Activated T-helper 1 cell treated with Interleukin-2 at 50 U/mL for 16 hours (primary cell): ENCODE measurements around the gene PRKACA.

Source experiments
- DNase-seq: peaks from one replicate; pipeline ENCODE4 v3.0.0-alpha.2; 2020; ENCODE audit warnings: low read depth

Gene PRKACA

GRCh38 chr19:14093117-14093823 is 24.3 kb downstream of the PRKACA start:
- no peak for DNase-seq

DNA sequence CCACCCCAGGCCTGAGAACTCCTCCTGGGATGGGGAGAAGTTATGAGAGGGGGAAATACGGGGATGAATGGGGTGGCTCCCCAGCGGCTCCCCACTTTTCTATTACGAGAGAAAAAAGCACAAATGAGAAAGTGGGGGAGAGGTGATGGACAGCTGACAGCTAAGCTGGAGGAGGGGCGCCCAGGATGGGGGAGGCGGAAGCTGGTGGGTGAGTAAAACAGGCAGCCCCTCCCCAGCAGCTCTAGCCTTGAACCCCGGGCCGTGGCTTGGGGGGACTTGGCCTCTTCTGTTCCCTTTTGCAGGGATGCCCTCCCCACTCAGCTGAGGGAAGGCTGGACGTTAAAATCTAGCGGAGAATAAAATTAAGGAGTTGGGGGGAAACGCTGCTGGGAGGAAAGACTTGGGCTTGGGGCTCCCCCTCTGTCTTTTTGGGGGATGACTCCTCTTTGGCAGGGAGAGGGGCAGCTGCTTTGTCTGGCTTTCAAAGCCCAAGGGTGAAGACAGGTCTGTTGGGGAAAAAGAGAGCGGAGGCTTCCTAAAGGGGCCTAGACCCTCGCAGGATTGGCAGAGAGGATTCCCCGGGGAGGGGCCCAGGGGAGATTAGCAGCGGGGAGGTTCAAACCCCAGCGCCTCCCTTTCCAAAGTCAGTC is 25.6 kb downstream of the PRKACA start:
- no peak for DNase-seq

- DNase-seq = no peak
Observed at GRCh38 chr19:14091081-14091812, 26.3 kb downstream of the PRKACA start.

GRCh38 chr19:14090509-14091080 is 27.0 kb downstream of the PRKACA start, which contains the start of gene SAMD1:
Gene SAMD1, minus strand, starts transcription at chr19:14090751.
- DNase-seq = peak; percentile 80

DNA sequence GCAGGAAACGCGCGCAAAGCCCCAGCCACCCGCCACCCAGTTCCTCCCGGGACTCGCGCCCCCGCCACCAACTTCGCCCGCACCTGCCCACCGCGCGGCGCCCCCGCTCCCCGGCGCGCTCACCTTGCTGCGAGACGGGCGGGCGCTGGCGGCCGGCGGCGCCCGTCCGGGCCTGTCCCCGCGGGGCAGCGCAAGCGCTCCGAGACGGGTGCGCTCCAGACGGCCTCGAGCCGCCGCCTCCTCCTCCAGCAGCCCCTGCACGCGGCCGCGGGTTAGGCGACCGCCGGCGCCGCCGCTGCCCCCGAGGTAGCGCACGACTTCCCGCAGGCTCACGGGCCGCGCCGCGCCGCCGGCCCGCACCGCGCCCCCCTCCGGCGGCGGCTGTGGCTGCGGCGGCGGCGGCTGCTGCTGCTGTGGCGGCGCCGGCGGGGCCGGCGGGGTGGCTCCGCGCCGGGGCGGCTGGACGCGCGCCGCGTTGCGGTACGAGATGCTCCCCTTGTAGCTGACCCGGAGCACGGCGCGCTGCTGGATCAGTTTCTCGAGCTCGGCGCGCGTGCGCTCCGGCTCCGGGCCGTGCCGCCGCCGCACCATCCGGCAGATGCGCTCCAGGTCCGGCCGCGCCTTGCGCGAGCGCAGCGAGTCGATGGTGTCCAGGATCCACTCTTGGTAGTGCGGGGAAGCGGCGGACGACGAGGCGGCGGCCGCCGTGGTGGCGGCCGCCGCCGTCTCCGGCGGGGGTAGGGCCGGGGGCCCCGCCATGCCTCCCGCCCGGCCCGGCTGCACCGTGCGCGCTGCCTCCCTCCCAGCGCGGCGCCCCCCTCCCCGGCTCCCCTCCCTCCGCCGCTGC is 27.7 kb downstream of the PRKACA start:
- no peak for DNase-seq

DNA sequence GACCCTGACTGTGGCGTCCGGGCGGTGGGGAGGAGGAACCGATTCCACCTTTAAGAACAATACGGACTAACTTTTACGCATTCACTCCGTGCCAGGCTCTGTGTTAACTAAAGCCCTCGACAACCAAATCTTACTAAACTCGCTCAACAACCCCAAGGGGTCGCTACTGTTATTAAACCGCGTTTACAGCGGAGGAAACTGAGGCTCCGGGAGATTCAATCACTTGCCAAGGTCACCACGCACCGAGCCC is 28.2 kb downstream of the PRKACA start:
- no peak for DNase-seq

GRCh38 chr19:14088634-14089411 is 28.7 kb downstream of the PRKACA start:
- no peak for DNase-seq

- no peak for DNase-seq
Observed at GRCh38 chr19:14086098-14086497, 31.5 kb downstream of the PRKACA start.

- DNase-seq = no peak
Observed at GRCh38 chr19:14085309-14085995, 32.1 kb downstream of the PRKACA start, which contains the start of gene C19orf67. Gene C19orf67, minus strand, starts transcription at chr19:14085783. Its CDS starts 156 bp downstream, at chr19:14085627.

DNA sequence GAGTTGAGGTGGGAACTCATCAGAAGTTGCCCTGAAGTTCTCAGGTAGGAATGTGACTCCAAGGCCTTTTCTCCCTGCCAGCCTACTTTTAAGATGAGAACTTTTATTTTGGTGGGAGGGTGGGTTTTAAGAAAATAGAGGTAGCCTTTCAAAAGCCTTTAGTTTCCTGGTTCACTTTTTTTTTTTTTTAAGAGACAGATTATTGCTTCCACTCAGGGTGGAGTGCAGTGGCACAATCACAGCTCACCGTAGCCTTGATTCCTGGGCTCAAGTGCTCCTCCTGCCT is 34.9 kb downstream of the PRKACA start:
- no peak for DNase-seq

GRCh38 chr19:14081797-14082674 is 35.5 kb downstream of the PRKACA start:
- DNase-seq = no peak

- DNase-seq = peak; percentile 98
Observed at GRCh38 chr19:14080887-14081796, 36.4 kb downstream of the PRKACA start.

- DNase-seq = no peak
Observed at GRCh38 chr19:14078411-14078810, 39.2 kb downstream of the PRKACA start.

DNA sequence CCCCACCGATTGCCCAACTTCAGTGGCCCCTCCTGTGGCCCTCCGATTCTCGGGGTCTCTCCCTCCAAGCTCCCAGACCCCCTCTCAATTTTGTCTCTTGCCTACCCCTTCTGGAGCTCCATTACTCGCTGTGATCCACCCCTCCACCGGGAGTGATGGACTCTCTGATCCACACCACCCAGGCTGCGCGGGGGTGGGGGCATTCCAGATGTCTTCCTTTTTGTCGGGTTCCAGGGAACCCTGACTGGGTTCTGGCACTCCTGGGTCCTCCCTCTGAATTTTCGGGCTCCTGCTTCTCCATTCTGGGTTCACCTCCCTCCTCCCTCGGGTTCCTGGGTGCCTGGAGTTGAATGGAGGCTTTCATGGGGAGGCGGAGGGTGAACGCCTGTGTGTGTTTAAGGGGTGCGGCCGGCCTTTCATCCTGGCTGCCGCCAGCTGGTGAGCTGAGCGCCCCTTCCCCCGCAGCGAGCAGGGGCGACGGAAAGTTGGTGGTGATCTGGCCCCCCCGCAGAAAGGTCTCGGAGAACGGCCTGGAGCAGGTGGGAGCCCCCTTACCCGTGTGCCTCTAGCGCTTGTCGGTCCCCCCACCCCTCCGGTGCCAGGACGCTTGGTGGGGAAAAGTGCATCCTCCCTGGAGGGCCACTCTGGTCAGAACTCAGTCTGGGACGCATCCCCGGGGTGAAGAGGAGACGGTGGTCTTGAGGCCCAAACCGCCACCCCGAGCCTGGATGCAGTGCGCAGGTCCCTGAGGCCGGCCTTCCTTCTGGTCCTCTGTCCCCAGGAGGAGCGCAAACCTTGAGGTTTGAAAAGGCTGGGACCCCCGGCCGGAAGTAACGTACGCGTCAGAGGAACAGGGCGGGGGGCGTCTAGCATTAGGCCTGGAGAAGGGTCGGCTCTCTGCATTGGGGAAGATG is 43.4 kb downstream of the PRKACA start:
- no peak for DNase-seq

GRCh38 chr19:14073261-14073924 is 44.2 kb downstream of the PRKACA start:
- DNase-seq = peak; percentile 66

GRCh38 chr19:14072535-14073260 is 44.9 kb downstream of the PRKACA start, which contains the start of gene MISP3:
Gene MISP3, plus strand, starts transcription at chr19:14072786. Its CDS starts 524 bp downstream, at chr19:14073310.
- DNase-seq = no peak
